GM23338 (cell line): Measurements from ENCODE around the gene FGFBP1. TPM values are rescaled to one million over a fixed set of nuclear protein-coding genes. Genes with fewer than 3 reads are reported as not detected.

Experiments used
- ATAC-seq: fragments of 200-7000 bp; cut with Tn5 transposase; 3 replicates; pipeline ENCODE4 v1.9.1; 2020
- DNase-seq: peaks from one replicate; pipeline ENCODE4 v3.0.0-alpha.2; 2015; ENCODE audit warnings: low spot score
- H2AFZ ChIP-seq: fragments of 200-600 bp; sonication (generic); 2 replicates; pipeline ENCODE4 v1.8.0; 2016; ENCODE audit warnings: antibody characterized with exemption, mild to moderate bottlenecking, moderate library complexity
- H3F3A ChIP-seq: fragments of 200-600 bp; sonication (generic); replicated peaks from 2 replicates; pipeline ENCODE4 v1.8.0; 2017; ENCODE audit warnings: antibody characterized with exemption, mixed run types, low read depth
- H3K27ac ChIP-seq: fragments of 200-600 bp; sonication (generic); 2 replicates; pipeline ENCODE4 v1.6.1; 2016; ENCODE audit warnings: low read depth
- H3K27me3 ChIP-seq: fragments of 200-600 bp; sonication (generic); 2 replicates; pipeline ENCODE4 v1.8.0; 2016; ENCODE audit warnings: mild to moderate bottlenecking, mixed run types, moderate library complexity; ENCODE audit not compliant: insufficient read depth
- H3K36me3 ChIP-seq: fragments of 200-600 bp; sonication (generic); 2 replicates; pipeline ENCODE4 v1.8.0; 2016; ENCODE audit warnings: mild to moderate bottlenecking; ENCODE audit not compliant: insufficient read depth
- H3K4me1 ChIP-seq: fragments of 200-600 bp; sonication (generic); 2 replicates; pipeline ENCODE4 v1.8.0; 2016; ENCODE audit warnings: mild to moderate bottlenecking, moderate library complexity; ENCODE audit not compliant: insufficient read depth
- H3K4me2 ChIP-seq: fragments of 200-600 bp; sonication (generic); 2 replicates; pipeline ENCODE4 v1.7.1; 2017; ENCODE audit warnings: mixed run types
- H3K4me3 ChIP-seq: fragments of 200-600 bp; sonication (generic); 2 replicates; pipeline ENCODE4 v1.6.1; 2016; ENCODE audit warnings: mixed run types
- H3K79me2 ChIP-seq: fragments of 200-600 bp; sonication (generic); replicated peaks from 2 replicates; pipeline ENCODE4 v1.8.0; 2017; ENCODE audit warnings: mild to moderate bottlenecking; ENCODE audit not compliant: insufficient read depth
- H3K9me2 ChIP-seq: fragments of 200-600 bp; sonication (generic); 2 replicates; pipeline ENCODE4 v1.8.0; 2017; ENCODE audit not compliant: insufficient read depth
- H4K20me1 ChIP-seq: fragments of 200-600 bp; sonication (generic); replicated peaks from 2 replicates; pipeline ENCODE4 v1.8.0; 2017; ENCODE audit warnings: mild to moderate bottlenecking; ENCODE audit not compliant: insufficient read depth
- H3K27ac Mint-ChIP-seq: 2 replicates; pipeline ENCODE4 v1.8.0; 2020; ENCODE audit warnings: inconsistent platforms, mild to moderate bottlenecking, moderate library complexity, mixed read lengths
- H3K27me3 Mint-ChIP-seq: 3 replicates; pipeline ENCODE4 v1.8.0; 2022; ENCODE audit warnings: low read depth, mild to moderate bottlenecking, moderate library complexity, mixed read lengths, inconsistent platforms; ENCODE audit not compliant: insufficient read depth, poor library complexity
- H3K36me3 Mint-ChIP-seq: 3 replicates; pipeline ENCODE4 v1.8.0; 2021; ENCODE audit warnings: low read depth, mild to moderate bottlenecking, inconsistent platforms, moderate library complexity, mixed read lengths
- H3K4me1 Mint-ChIP-seq: 3 replicates; pipeline ENCODE4 v1.8.0; 2020; ENCODE audit warnings: mild to moderate bottlenecking, inconsistent platforms, mixed read lengths
- H3K4me3 Mint-ChIP-seq: 3 replicates; pipeline ENCODE4 v1.8.0; 2021; ENCODE audit warnings: moderate library complexity, mild to moderate bottlenecking, inconsistent platforms, mixed read lengths
- H3K9me3 Mint-ChIP-seq: 3 replicates; pipeline ENCODE4 v1.8.0; 2020; ENCODE audit warnings: moderate library complexity, mild to moderate bottlenecking, inconsistent platforms, mixed read lengths
- EZH2 ChIP-seq: fragments of 200-600 bp; sonication (generic); IDR thresholded peaks from one replicate; pipeline ENCODE4 v1.8.0; 2017; ENCODE audit warnings: antibody characterized with exemption, mild to moderate bottlenecking, low read depth; ENCODE audit not compliant: unreplicated experiment
- EZH2phosphoT487 ChIP-seq: fragments of 200-600 bp; sonication (generic); IDR thresholded peaks from one replicate; pipeline ENCODE4 v1.8.1; 2018; ENCODE audit warnings: antibody characterized with exemption; ENCODE audit not compliant: unreplicated experiment
- NANOG ChIP-seq: IDR thresholded peaks from 2 replicates; pipeline ENCODE4 v1.6.1; 2016; ENCODE audit warnings: antibody characterized with exemption, borderline replicate concordance
- POLR2AphosphoS5 ChIP-seq: IDR thresholded peaks from 2 replicates; pipeline ENCODE4 v1.6.1; 2016; ENCODE audit warnings: antibody characterized with exemption, low read depth
- STAT1 ChIP-seq: IDR thresholded peaks from one replicate; pipeline ENCODE4 v1.6.1; 2016; ENCODE audit warnings: antibody characterized with exemption; ENCODE audit not compliant: unreplicated experiment
- ZNF114 ChIP-seq: fragments of 250-450 bp; sonication (Bioruptor Pico); IDR thresholded peaks from 2 replicates; pipeline ENCODE4 v1.5.0; 2020; ENCODE audit warnings: mild to moderate bottlenecking, moderate library complexity
- ZNF331 ChIP-seq: fragments of 250-450 bp; sonication (Bioruptor Pico); IDR thresholded peaks from 2 replicates; pipeline ENCODE4 v1.5.0; 2020; ENCODE audit warnings: low read depth, mild to moderate bottlenecking, moderate library complexity
- polyA plus RNA-seq: library from polyadenylated mRNA; unstranded; fragments of >200 nt; fragmentation: Nextera tagmentation; extraction: Ambion mirVana; gene quantifications from 2 replicates; pipeline ENCODE4 v1.2.1, GENCODE V29; 2016
- total RNA-seq: library from RNA; depleted of rRNA; stranded (reverse); fragments of >200 nt; shearing (Covaris generic); gene quantifications from 2 replicates; pipeline ENCODE4 v1.2.3, GENCODE V29; 2014
- TF ChIP-seq, protein P1 (sequence below): IDR thresholded peaks from one replicate; pipeline ENCODE4 v1.6.1; 2018; ENCODE audit warnings: antibody characterized with exemption; ENCODE audit not compliant: unreplicated experiment
- TF ChIP-seq, protein P2 (sequence below): fragments of 250-450 bp; sonication (Bioruptor Pico); IDR thresholded peaks from 2 replicates; pipeline ENCODE4 v1.5.0; 2020; ENCODE audit warnings: mild to moderate bottlenecking, moderate library complexity
- TF ChIP-seq, protein P3 (sequence below): IDR thresholded peaks from 2 replicates; pipeline ENCODE4 v1.6.1; 2016; ENCODE audit warnings: antibody characterized with exemption
- TF ChIP-seq, protein P4 (sequence below), 2 experiments: fragments of 200-600 bp in 1 of 2; sonication (generic) in 1 of 2; conservative IDR thresholded peaks; 2 replicates each; pipeline versions ENCODE4 v1.5.1 to v1.6.1; 2016 to 2017; ENCODE audit warnings: antibody characterized with exemption in 2 of 2, low read depth in 2 of 2, mild to moderate bottlenecking in 2 of 2, moderate library complexity in 1 of 2

The FGFBP1 gene
- total and polyA plus RNA-seq, 2 experiments from 2014 or later = 0.15 TPM; not detected in 1

DNA sequence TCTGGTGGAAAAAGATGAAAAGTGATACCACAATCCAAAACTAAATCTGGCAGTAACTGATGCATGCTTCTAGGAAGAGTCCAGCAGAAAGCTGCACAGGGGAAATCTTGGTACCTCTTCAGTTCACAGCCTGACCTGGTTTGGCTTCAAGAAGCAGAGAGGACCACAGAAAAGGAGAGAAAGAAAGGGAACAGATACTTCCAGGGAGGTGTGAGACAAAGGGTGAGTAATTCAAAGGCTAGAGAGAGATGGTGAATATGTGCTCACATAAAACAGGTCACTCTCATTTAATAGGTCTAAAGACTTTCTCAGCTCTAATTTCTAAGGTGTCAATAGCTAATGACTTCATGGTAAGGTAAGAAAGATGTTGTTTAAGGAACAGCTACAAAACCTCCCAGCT lies 13.2 kb upstream of the FGFBP1 start:
- peaks cover 14% of the 10 kb centered on the region for H3K9me2 ChIP-seq
- peaks cover 25% of the 10 kb centered on the region for H3K9me3 Mint-ChIP-seq
- no peak overlapping the region for H3K27ac ChIP-seq
- no peaks in the 10 kb centered on the region for H3K79me2 ChIP-seq
- H3K36me3 Mint-ChIP-seq = peaks cover 15% of the 10 kb centered on the region
- no peak overlapping the region for H3K27ac Mint-ChIP-seq
- H3K4me1 Mint-ChIP-seq = peaks cover 3% of the 10 kb centered on the region; the same call in 2 of the 3 replicates
- ATAC-seq (no peak), DNase-seq (no peak)
- no peak overlapping the region for H3K4me3 ChIP-seq
- H3K4me2 ChIP-seq = no peak overlapping the region
- H2AFZ ChIP-seq = no peak overlapping the region
- 0 out of 2 replicates have a peak, but pooled peaks cover 8% of the 10 kb centered on the region for H3K36me3 ChIP-seq
- no peaks in the 10 kb centered on the region for H3F3A ChIP-seq
- H3K27me3 ChIP-seq = no peaks in the 10 kb centered on the region
- no peaks in the 10 kb centered on the region for H4K20me1 ChIP-seq
- no peaks in the 10 kb centered on the region for H3K4me1 ChIP-seq
- H3K27me3 Mint-ChIP-seq = peaks cover 6% of the 10 kb centered on the region
- H3K4me3 Mint-ChIP-seq = no peak overlapping the region
- TF ChIP-seq, protein P1, sequence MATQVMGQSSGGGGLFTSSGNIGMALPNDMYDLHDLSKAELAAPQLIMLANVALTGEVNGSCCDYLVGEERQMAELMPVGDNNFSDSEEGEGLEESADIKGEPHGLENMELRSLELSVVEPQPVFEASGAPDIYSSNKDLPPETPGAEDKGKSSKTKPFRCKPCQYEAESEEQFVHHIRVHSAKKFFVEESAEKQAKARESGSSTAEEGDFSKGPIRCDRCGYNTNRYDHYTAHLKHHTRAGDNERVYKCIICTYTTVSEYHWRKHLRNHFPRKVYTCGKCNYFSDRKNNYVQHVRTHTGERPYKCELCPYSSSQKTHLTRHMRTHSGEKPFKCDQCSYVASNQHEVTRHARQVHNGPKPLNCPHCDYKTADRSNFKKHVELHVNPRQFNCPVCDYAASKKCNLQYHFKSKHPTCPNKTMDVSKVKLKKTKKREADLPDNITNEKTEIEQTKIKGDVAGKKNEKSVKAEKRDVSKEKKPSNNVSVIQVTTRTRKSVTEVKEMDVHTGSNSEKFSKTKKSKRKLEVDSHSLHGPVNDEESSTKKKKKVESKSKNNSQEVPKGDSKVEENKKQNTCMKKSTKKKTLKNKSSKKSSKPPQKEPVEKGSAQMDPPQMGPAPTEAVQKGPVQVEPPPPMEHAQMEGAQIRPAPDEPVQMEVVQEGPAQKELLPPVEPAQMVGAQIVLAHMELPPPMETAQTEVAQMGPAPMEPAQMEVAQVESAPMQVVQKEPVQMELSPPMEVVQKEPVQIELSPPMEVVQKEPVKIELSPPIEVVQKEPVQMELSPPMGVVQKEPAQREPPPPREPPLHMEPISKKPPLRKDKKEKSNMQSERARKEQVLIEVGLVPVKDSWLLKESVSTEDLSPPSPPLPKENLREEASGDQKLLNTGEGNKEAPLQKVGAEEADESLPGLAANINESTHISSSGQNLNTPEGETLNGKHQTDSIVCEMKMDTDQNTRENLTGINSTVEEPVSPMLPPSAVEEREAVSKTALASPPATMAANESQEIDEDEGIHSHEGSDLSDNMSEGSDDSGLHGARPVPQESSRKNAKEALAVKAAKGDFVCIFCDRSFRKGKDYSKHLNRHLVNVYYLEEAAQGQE = no peak
- TF ChIP-seq ZNF331 (CRISPR knock-in tag) (no peak), EZH2phosphoT487 (no peak), NANOG (no peak), POLR2AphosphoS5 (no peak), ZNF114 (no peak), EZH2 (no peak), STAT1 (no peak)
- TF ChIP-seq, protein P2, sequence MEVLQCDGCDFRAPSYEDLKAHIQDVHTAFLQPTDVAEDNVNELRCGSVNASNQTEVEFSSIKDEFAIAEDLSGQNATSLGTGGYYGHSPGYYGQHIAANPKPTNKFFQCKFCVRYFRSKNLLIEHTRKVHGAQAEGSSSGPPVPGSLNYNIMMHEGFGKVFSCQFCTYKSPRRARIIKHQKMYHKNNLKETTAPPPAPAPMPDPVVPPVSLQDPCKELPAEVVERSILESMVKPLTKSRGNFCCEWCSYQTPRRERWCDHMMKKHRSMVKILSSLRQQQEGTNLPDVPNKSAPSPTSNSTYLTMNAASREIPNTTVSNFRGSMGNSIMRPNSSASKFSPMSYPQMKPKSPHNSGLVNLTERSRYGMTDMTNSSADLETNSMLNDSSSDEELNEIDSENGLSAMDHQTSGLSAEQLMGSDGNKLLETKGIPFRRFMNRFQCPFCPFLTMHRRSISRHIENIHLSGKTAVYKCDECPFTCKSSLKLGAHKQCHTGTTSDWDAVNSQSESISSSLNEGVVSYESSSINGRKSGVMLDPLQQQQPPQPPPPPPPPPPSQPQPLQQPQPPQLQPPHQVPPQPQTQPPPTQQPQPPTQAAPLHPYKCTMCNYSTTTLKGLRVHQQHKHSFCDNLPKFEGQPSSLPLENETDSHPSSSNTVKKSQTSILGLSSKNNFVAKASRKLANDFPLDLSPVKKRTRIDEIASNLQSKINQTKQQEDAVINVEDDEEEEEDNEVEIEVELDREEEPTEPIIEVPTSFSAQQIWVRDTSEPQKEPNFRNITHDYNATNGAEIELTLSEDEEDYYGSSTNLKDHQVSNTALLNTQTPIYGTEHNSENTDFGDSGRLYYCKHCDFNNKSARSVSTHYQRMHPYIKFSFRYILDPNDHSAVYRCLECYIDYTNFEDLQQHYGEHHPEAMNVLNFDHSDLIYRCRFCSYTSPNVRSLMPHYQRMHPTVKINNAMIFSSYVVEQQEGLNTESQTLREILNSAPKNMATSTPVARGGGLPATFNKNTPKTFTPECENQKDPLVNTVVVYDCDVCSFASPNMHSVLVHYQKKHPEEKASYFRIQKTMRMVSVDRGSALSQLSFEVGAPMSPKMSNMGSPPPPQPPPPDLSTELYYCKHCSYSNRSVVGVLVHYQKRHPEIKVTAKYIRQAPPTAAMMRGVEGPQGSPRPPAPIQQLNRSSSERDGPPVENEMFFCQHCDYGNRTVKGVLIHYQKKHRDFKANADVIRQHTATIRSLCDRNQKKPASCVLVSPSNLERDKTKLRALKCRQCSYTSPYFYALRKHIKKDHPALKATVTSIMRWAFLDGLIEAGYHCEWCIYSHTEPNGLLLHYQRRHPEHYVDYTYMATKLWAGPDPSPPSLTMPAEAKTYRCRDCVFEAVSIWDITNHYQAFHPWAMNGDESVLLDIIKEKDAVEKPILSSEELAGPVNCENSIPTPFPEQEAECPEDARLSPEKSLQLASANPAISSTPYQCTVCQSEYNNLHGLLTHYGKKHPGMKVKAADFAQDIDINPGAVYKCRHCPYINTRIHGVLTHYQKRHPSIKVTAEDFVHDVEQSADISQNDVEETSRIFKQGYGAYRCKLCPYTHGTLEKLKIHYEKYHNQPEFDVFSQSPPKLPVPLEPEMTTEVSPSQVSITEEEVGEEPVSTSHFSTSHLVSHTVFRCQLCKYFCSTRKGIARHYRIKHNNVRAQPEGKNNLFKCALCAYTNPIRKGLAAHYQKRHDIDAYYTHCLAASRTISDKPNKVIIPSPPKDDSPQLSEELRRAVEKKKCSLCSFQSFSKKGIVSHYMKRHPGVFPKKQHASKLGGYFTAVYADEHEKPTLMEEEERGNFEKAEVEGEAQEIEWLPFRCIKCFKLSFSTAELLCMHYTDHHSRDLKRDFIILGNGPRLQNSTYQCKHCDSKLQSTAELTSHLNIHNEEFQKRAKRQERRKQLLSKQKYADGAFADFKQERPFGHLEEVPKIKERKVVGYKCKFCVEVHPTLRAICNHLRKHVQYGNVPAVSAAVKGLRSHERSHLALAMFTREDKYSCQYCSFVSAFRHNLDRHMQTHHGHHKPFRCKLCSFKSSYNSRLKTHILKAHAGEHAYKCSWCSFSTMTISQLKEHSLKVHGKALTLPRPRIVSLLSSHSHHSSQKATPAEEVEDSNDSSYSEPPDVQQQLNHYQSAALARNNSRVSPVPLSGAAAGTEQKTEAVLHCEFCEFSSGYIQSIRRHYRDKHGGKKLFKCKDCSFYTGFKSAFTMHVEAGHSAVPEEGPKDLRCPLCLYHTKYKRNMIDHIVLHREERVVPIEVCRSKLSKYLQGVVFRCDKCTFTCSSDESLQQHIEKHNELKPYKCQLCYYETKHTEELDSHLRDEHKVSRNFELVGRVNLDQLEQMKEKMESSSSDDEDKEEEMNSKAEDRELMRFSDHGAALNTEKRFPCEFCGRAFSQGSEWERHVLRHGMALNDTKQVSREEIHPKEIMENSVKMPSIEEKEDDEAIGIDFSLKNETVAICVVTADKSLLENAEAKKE (CRISPR knock-in tag) = no peak
- TF ChIP-seq, protein P3, sequence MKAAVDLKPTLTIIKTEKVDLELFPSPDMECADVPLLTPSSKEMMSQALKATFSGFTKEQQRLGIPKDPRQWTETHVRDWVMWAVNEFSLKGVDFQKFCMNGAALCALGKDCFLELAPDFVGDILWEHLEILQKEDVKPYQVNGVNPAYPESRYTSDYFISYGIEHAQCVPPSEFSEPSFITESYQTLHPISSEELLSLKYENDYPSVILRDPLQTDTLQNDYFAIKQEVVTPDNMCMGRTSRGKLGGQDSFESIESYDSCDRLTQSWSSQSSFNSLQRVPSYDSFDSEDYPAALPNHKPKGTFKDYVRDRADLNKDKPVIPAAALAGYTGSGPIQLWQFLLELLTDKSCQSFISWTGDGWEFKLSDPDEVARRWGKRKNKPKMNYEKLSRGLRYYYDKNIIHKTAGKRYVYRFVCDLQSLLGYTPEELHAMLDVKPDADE = no peak
- TF ChIP-seq, protein P4, sequence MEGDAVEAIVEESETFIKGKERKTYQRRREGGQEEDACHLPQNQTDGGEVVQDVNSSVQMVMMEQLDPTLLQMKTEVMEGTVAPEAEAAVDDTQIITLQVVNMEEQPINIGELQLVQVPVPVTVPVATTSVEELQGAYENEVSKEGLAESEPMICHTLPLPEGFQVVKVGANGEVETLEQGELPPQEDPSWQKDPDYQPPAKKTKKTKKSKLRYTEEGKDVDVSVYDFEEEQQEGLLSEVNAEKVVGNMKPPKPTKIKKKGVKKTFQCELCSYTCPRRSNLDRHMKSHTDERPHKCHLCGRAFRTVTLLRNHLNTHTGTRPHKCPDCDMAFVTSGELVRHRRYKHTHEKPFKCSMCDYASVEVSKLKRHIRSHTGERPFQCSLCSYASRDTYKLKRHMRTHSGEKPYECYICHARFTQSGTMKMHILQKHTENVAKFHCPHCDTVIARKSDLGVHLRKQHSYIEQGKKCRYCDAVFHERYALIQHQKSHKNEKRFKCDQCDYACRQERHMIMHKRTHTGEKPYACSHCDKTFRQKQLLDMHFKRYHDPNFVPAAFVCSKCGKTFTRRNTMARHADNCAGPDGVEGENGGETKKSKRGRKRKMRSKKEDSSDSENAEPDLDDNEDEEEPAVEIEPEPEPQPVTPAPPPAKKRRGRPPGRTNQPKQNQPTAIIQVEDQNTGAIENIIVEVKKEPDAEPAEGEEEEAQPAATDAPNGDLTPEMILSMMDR (conservative IDR thresholded peaks at IDR 0.05; ENCODE audit: low read depth in 2 of 2) = no peak
